Measurements from ENCODE around the gene AHSG. TPM values are rescaled to one million over a fixed set of nuclear protein-coding genes. Genes with fewer than 3 reads are reported as not detected.

AHSG gene
- total and polyA plus RNA-seq, 2 experiments from 2014 or later, result 0.10 to 0.18 TPM

GRCh38 chr3:186624598-186624997 is 11.7 kb downstream of the AHSG start:
- no peaks in the 10 kb centered on the region for H3K36me3 ChIP-seq (ENCODE audit: insufficient read depth)
- 0 out of 2 replicates have a peak, but pooled peaks cover 14% of the 10 kb centered on the region for H3K9me2 ChIP-seq (ENCODE audit: insufficient read depth)
- no peaks in the 10 kb centered on the region for H3K27me3 Mint-ChIP-seq (ENCODE audit: insufficient read depth, low read depth, poor library complexity)
- H3F3A ChIP-seq (replicated peaks; ENCODE audit: low read depth), result no peaks in the 10 kb centered on the region
- 0 out of 2 replicates have a peak overlapping the region, but pooled peaks have one; percentile 38 for H2AFZ ChIP-seq
- H3K36me3 Mint-ChIP-seq (ENCODE audit: low read depth), result no peaks in the 10 kb centered on the region
- H3K4me1 ChIP-seq (ENCODE audit: insufficient read depth), result no peaks in the 10 kb centered on the region
- no peak for TF ChIP-seq EZH2 (IDR thresholded peaks at IDR 0.05; ENCODE audit: low read depth, unreplicated experiment)
- TF ChIP-seq NANOG (IDR thresholded peaks at IDR 0.05; ENCODE audit: borderline replicate concordance), result no peak
- TF ChIP-seq ZNF331 (CRISPR knock-in tag; IDR thresholded peaks at IDR 0.05; ENCODE audit: low read depth), result no peak
- TF ChIP-seq CREB1 (CRISPR knock-in tag; IDR thresholded peaks at IDR 0.05; ENCODE audit: low read depth), result no peak
- no peak for TF ChIP-seq REST (IDR thresholded peaks at IDR 0.05; ENCODE audit: unreplicated experiment)
- no peak for TF ChIP-seq ETS1 (IDR thresholded peaks at IDR 0.05)
- no peak for TF ChIP-seq JUNB (IDR thresholded peaks at IDR 0.05; ENCODE audit: unreplicated experiment)
- no peak for TF ChIP-seq ZNF114 (CRISPR knock-in tag; IDR thresholded peaks at IDR 0.05)
- no peak for TF ChIP-seq POLR2AphosphoS5 (IDR thresholded peaks at IDR 0.05; ENCODE audit: low read depth)
- no peak for TF ChIP-seq STAT1 (IDR thresholded peaks at IDR 0.05; ENCODE audit: unreplicated experiment)
- TF ChIP-seq CTCF (conservative IDR thresholded peaks at IDR 0.05; ENCODE audit: low read depth in 2 of 2), result no peak
- TF ChIP-seq ZNF462 (CRISPR knock-in tag; IDR thresholded peaks at IDR 0.05), result no peak
- TF ChIP-seq EZH2phosphoT487 (IDR thresholded peaks at IDR 0.05; ENCODE audit: unreplicated experiment), result no peak
- H4K20me1 ChIP-seq (replicated peaks; ENCODE audit: insufficient read depth), result no peaks in the 10 kb centered on the region
- no peaks in the 10 kb centered on the region for H3K27me3 ChIP-seq (ENCODE audit: insufficient read depth)
- no peak overlapping the region for H3K27ac ChIP-seq (ENCODE audit: low read depth)
- H3K79me2 ChIP-seq (replicated peaks; ENCODE audit: insufficient read depth), result no peaks in the 10 kb centered on the region
- H3K4me3 Mint-ChIP-seq, result no peak overlapping the region
- no peaks in the 10 kb centered on the region for H3K9me3 Mint-ChIP-seq
- ATAC-seq, result no peak
- no peak for DNase-seq (ENCODE audit: low spot score)
- H3K27ac Mint-ChIP-seq, result no peak overlapping the region
- no peak overlapping the region for H3K4me2 ChIP-seq
- H3K4me1 Mint-ChIP-seq, result no peaks in the 10 kb centered on the region
- H3K4me3 ChIP-seq, result no peak overlapping the region
